Bronchial epithelial cell (primary cell): ENCODE results near the gene ZNF654. TPM values are rescaled to one million over a fixed set of nuclear protein-coding genes. Genes with fewer than 3 reads are reported as not detected.

Source experiments
- DNase-seq: peaks from one replicate; pipeline ENCODE4 v3.0.0-alpha.2; 2010; ENCODE audit warnings: low read depth
- FAIRE-seq: peaks from 2 replicates; lab custom pipeline; 2011; peaks lifted over from hg19 to GRCh38; lab: Jason Lieb, UNC
- H3K27me3 ChIP-seq: 2 replicates; pipeline ENCODE4 v1.5.1; 2011; ENCODE audit warnings: low read length; ENCODE audit not compliant: control insufficient read depth, insufficient read depth
- H3K36me3 ChIP-seq: 2 replicates; pipeline ENCODE4 v1.5.1; 2011; ENCODE audit warnings: low read length; ENCODE audit not compliant: control insufficient read depth, insufficient read depth
- H3K4me3 ChIP-seq: 2 replicates; pipeline ENCODE4 v1.5.1; 2011; ENCODE audit warnings: mild to moderate bottlenecking, low read depth, low read length, control low read depth
- total RNA-seq: library from RNA; depleted of rRNA; stranded (reverse); fragments of >200 nt; gene quantifications from 2 replicates; pipeline ENCODE4 v1.2.1, GENCODE V29; 2014
- TF ChIP-seq, protein P1 (sequence below): IDR thresholded peaks from 2 replicates; pipeline ENCODE4 v1.5.1; 2011; ENCODE audit warnings: mild to moderate bottlenecking, moderate library complexity, low read length, control low read depth, inconsistent platforms; ENCODE audit not compliant: insufficient read depth, severe bottlenecking

ZNF654 gene
- total RNA-seq, 1 donor from 2014 or later: 13.2 TPM

- no peak for DNase-seq
- Histone ChIP-seq H3K27me3 (no peaks in the 10 kb centered on the region), H3K4me3 (no peak overlapping the region), H3K36me3 (no peaks in the 10 kb centered on the region)
- TF ChIP-seq, protein P1, sequence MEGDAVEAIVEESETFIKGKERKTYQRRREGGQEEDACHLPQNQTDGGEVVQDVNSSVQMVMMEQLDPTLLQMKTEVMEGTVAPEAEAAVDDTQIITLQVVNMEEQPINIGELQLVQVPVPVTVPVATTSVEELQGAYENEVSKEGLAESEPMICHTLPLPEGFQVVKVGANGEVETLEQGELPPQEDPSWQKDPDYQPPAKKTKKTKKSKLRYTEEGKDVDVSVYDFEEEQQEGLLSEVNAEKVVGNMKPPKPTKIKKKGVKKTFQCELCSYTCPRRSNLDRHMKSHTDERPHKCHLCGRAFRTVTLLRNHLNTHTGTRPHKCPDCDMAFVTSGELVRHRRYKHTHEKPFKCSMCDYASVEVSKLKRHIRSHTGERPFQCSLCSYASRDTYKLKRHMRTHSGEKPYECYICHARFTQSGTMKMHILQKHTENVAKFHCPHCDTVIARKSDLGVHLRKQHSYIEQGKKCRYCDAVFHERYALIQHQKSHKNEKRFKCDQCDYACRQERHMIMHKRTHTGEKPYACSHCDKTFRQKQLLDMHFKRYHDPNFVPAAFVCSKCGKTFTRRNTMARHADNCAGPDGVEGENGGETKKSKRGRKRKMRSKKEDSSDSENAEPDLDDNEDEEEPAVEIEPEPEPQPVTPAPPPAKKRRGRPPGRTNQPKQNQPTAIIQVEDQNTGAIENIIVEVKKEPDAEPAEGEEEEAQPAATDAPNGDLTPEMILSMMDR: no peak
- FAIRE-seq: no peak
Observed at GRCh38 chr3:88034491-88035275, 24.4 kb upstream of the ZNF654 start.

DNA sequence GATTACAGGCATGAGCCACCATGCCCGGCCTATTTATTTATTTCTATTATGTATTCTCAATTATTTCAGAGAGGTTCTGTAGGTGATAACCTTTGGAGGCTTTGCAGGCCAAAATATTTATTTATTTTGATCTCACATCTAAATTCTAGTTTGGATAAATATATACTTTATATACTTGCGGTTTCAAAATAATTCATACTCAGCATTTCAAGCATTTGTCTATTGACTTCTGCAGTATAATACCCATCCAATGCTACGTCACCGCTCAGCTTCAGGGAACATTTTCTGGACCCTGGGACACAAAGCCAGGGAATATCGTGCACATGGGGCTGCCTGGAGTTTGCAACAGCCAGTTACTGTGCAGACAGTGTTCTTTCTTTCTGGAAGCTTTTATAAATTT is 22.8 kb upstream of the ZNF654 start:
- FAIRE-seq: no peak
- DNase-seq: no peak
- Histone ChIP-seq H3K36me3 (no peaks in the 10 kb centered on the region), H3K4me3 (no peak overlapping the region), H3K27me3 (no peaks in the 10 kb centered on the region)
- TF ChIP-seq, protein P1: no peak

- Histone ChIP-seq H3K27me3 (no peaks in the 10 kb centered on the region), H3K4me3 (no peak overlapping the region), H3K36me3 (no peaks in the 10 kb centered on the region)
- peak; percentile 89 for DNase-seq
- FAIRE-seq: no peak
- TF ChIP-seq, protein P1: no peak
Observed at GRCh38 chr3:88038566-88038965, 20.5 kb upstream of the ZNF654 start.

DNA sequence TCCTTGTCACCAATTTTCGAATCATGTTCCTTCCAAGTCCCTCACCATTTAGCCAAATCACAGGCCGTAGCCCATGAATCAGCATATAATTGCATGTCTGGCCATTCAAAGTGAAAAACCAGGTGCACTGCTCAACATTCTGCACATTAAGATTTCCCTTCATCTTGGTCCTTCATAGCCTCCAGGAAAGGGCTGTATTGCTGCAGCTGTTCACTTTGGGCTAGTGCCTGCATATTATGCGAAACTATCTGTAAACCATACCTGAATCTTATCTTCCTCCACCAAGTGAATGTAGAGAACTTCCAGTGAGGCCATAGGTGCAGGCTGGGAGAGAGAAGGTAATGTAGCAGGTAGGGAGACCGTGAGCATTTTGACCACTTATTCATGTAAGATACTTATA is 18.5 kb upstream of the ZNF654 start:
- H3K36me3 ChIP-seq: no peaks in the 10 kb centered on the region
- DNase-seq (no peak), FAIRE-seq (no peak)
- H3K4me3 ChIP-seq: no peak overlapping the region
- H3K27me3 ChIP-seq: no peaks in the 10 kb centered on the region
- TF ChIP-seq, protein P1: no peak

- DNase-seq (no peak), FAIRE-seq (no peak)
- Histone ChIP-seq H3K27me3 (no peaks in the 10 kb centered on the region), H3K4me3 (no peak overlapping the region), H3K36me3 (no peaks in the 10 kb centered on the region)
- TF ChIP-seq, protein P1: no peak
Observed at GRCh38 chr3:88041005-88041404, 18.1 kb upstream of the ZNF654 start.
